SU-DHL-6 (cell line): ENCODE data around the gene LRRC25.

Experiments used
- H2AFZ ChIP-seq: fragments of 200-600 bp; sonication (generic); 2 replicates; pipeline ENCODE4 v1.6.1; 2014; ENCODE audit warnings: low read depth, mild to moderate bottlenecking, moderate library complexity, mixed read lengths, antibody characterized with exemption, low read length; ENCODE audit not compliant: severe bottlenecking
- H3F3A ChIP-seq: fragments of 200-600 bp; shearing (Covaris generic); 2 replicates; pipeline ENCODE4 v1.6.0; 2016; ENCODE audit warnings: antibody characterized with exemption, mild to moderate bottlenecking; ENCODE audit not compliant: insufficient read depth
- H3K27ac ChIP-seq: fragments of 200-600 bp; sonication (generic); 2 replicates; pipeline ENCODE4 v1.5.1; 2016; ENCODE audit warnings: low read depth, mild to moderate bottlenecking, low read length, moderate library complexity, mixed read lengths
- H3K27me3 ChIP-seq: fragments of 200-600 bp; sonication (generic), shearing (Covaris generic); 2 replicates; pipeline ENCODE4 v1.6.0; 2014; ENCODE audit warnings: mild to moderate bottlenecking, low read length
- H3K36me3 ChIP-seq: fragments of 200-600 bp; sonication (generic); 2 replicates; pipeline ENCODE4 v1.6.1; 2014; ENCODE audit warnings: mild to moderate bottlenecking, low read length, mixed read lengths
- H3K4me2 ChIP-seq: fragments of 300-600, 200-600 bp; shearing (Covaris generic), sonication (generic); 2 replicates; pipeline ENCODE4 v1.6.0; 2014; ENCODE audit warnings: low read length, low read depth, mild to moderate bottlenecking; ENCODE audit not compliant: poor library complexity, severe bottlenecking
- H3K4me3 ChIP-seq: fragments of 200-600 bp; sonication (generic); 2 replicates; pipeline ENCODE4 v1.5.1; 2014; ENCODE audit warnings: antibody characterized with exemption, low read length, mild to moderate bottlenecking, mixed read lengths; ENCODE audit not compliant: insufficient read depth, poor library complexity, severe bottlenecking
- H3K79me2 ChIP-seq: fragments of 200-600 bp; sonication (generic); 2 replicates; pipeline ENCODE4 v1.6.1; 2014; ENCODE audit warnings: mild to moderate bottlenecking, low read length, moderate library complexity; ENCODE audit not compliant: insufficient read depth
- H3K9ac ChIP-seq: fragments of 200-600 bp; sonication (generic); 2 replicates; pipeline ENCODE4 v1.7.0; 2014; ENCODE audit warnings: mild to moderate bottlenecking, low read length
- H3K9me2 ChIP-seq: fragments of 200-600 bp; sonication (generic); replicated peaks from 2 replicates; pipeline ENCODE4 v1.6.1; 2014; ENCODE audit warnings: low read length; ENCODE audit not compliant: insufficient read depth
- H3K9me3 ChIP-seq: fragments of 200-600 bp; sonication (generic); 2 replicates; pipeline ENCODE4 v1.6.1; 2014; ENCODE audit warnings: low read length, mixed read lengths; ENCODE audit not compliant: insufficient read depth
- H4K20me1 ChIP-seq: fragments of 200-600 bp; sonication (generic); 2 replicates; pipeline ENCODE4 v1.6.1; 2014; ENCODE audit warnings: low read depth, mild to moderate bottlenecking, antibody characterized with exemption, low read length, moderate library complexity, mixed read lengths
- EZH2phosphoT487 ChIP-seq: fragments of 200-600 bp; sonication (generic), shearing (Covaris generic); conservative IDR thresholded peaks from 2 replicates; pipeline ENCODE4 v1.6.1; 2018; ENCODE audit warnings: mild to moderate bottlenecking, antibody characterized with exemption, low read length, moderate library complexity, mixed read lengths
- TF ChIP-seq, protein P1 (sequence below): fragments of 200-600 bp; sonication (generic); IDR thresholded peaks from one replicate; pipeline ENCODE4 v1.5.1; 2017; ENCODE audit warnings: antibody characterized with exemption, mild to moderate bottlenecking, low read length, moderate library complexity; ENCODE audit not compliant: insufficient read depth, poor library complexity, severe bottlenecking

LRRC25 gene

GRCh38 chr19:18401580-18402112 is 4.2 kb upstream of the LRRC25 start:
- peaks cover 8% of the 10 kb centered on the region for H3F3A ChIP-seq
- H3K79me2 ChIP-seq: no peaks in the 10 kb centered on the region
- no peaks in the 10 kb centered on the region for H4K20me1 ChIP-seq
- no peaks in the 10 kb centered on the region for H3K9me3 ChIP-seq
- no peak overlapping the region for H2AFZ ChIP-seq
- H3K27me3 ChIP-seq: no peaks in the 10 kb centered on the region
- no peaks in the 10 kb centered on the region for H3K9me2 ChIP-seq
- H3K4me3 ChIP-seq: no peak overlapping the region
- H3K27ac ChIP-seq: no peak overlapping the region
- H3K36me3 ChIP-seq: no peaks in the 10 kb centered on the region
- H3K4me2 ChIP-seq: no peak overlapping the region
- H3K9ac ChIP-seq: no peak overlapping the region
- TF ChIP-seq, protein P1, sequence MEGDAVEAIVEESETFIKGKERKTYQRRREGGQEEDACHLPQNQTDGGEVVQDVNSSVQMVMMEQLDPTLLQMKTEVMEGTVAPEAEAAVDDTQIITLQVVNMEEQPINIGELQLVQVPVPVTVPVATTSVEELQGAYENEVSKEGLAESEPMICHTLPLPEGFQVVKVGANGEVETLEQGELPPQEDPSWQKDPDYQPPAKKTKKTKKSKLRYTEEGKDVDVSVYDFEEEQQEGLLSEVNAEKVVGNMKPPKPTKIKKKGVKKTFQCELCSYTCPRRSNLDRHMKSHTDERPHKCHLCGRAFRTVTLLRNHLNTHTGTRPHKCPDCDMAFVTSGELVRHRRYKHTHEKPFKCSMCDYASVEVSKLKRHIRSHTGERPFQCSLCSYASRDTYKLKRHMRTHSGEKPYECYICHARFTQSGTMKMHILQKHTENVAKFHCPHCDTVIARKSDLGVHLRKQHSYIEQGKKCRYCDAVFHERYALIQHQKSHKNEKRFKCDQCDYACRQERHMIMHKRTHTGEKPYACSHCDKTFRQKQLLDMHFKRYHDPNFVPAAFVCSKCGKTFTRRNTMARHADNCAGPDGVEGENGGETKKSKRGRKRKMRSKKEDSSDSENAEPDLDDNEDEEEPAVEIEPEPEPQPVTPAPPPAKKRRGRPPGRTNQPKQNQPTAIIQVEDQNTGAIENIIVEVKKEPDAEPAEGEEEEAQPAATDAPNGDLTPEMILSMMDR: peak; percentile 22
- TF ChIP-seq EZH2phosphoT487: no peak

GRCh38 chr19:18399008-18399407 is 1.6 kb upstream of the LRRC25 start:
- H3K9me2 ChIP-seq: no peaks in the 10 kb centered on the region
- no peak overlapping the region for H3K4me3 ChIP-seq
- no peaks in the 10 kb centered on the region for H4K20me1 ChIP-seq
- H3F3A ChIP-seq: peaks cover 8% of the 10 kb centered on the region
- H3K4me2 ChIP-seq: no peak overlapping the region
- no peak for TF ChIP-seq EZH2phosphoT487
- TF ChIP-seq, protein P1: no peak
- no peaks in the 10 kb centered on the region for H3K79me2 ChIP-seq
- H3K36me3 ChIP-seq: no peaks in the 10 kb centered on the region
- no peak overlapping the region for H3K9ac ChIP-seq
- H2AFZ ChIP-seq: no peak overlapping the region
- H3K9me3 ChIP-seq: no peaks in the 10 kb centered on the region
- H3K27me3 ChIP-seq: no peaks in the 10 kb centered on the region; the same call in 1 of the 2 replicates
- no peak overlapping the region for H3K27ac ChIP-seq

DNA sequence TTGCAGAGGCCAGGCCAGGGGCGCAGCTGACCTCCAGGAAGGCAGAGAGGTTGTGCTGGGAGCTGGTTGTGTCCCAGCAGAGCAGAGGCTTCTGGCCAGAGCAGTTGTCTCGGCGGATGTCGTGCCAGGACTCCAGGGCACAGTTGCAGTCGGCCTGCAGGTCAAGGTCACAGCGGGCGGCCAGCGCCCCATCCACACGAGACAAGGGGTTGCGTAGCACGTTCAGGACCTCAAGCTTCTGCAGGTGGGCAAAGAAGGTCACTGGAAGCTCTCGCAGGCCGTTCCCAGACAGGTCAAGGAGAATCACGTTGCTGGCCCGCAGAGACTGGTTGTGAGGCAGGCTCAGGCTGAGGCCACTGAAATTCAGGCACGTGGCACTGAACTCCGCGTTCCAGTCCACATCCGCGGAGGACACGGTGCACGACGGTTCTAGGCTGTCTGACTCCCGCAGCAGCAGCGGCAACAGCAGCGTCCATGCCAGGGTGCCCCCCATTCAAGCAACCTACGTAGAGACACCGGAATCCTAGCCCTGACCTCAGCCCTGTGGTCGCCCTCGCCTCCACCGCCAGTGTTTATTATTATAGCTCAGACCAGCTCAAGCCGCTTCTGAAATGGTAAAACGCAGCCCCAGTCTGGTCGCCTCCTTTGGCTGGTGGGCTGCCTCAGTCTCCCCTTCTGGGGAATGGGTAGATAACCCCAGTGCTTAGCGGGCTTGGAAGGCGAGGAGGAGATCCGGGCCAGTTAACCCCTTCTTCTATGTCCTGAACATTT is 766 bp downstream of the LRRC25 start:
- Histone ChIP-seq H3K27me3 (no peaks in the 10 kb centered on the region; the same call in 1 of the 2 replicates), H3K4me3 (no peak overlapping the region), H2AFZ (no peak overlapping the region), H3K9ac (no peak overlapping the region; the same call in 1 of the 2 replicates), H4K20me1 (no peaks in the 10 kb centered on the region), H3K9me2 (no peaks in the 10 kb centered on the region), H3K27ac (no peak overlapping the region), H3F3A (no peaks in the 10 kb centered on the region), H3K36me3 (no peaks in the 10 kb centered on the region), H3K4me2 (peak overlapping the region; percentile 22), H3K79me2 (no peaks in the 10 kb centered on the region), H3K9me3 (no peaks in the 10 kb centered on the region)
- no peak for TF ChIP-seq EZH2phosphoT487
- TF ChIP-seq, protein P1: no peak
